Testis (tissue), 3 donors: Measurements from ENCODE around the gene DDX25. TPM values are rescaled to one million over a fixed set of nuclear protein-coding genes. Genes with fewer than 3 reads are reported as not detected.

Experiments used
- DNase-seq: peaks from one replicate; pipeline ENCODE4 v3.0.0-alpha.2; 2019
- H3K27ac ChIP-seq, 2 donors: fragments of 200-600 bp; sonication (generic); one replicate each; pipeline ENCODE4 v1.5.1; 2019
- H3K27me3 ChIP-seq: fragments of 200-600 bp; sonication (generic); one replicate; pipeline ENCODE4 v1.5.1; 2019
- H3K36me3 ChIP-seq: fragments of 200-600 bp; sonication (generic); one replicate; pipeline ENCODE4 v1.5.1; 2017; ENCODE audit warnings: low read depth; ENCODE audit errors: missing control alignments
- H3K4me1 ChIP-seq: fragments of 200-600 bp; sonication (generic); one replicate; pipeline ENCODE4 v1.5.1; 2019
- H3K4me3 ChIP-seq, 2 donors: fragments of 200-600 bp; sonication (generic); one replicate each; pipeline ENCODE4 v1.5.1; 2017 to 2019
- H3K9me3 ChIP-seq: fragments of 200-600 bp; sonication (generic); one replicate; pipeline ENCODE4 v1.5.1; 2017
- CTCF ChIP-seq, 3 experiments: fragments of 450-650 bp in 2 of 3; fragments of 200-600 bp in 1 of 3; sonication (generic) in 1 of 3; IDR thresholded peaks; one replicate each; pipeline ENCODE4 v1.5.1; 2016 to 2019; ENCODE audit warnings: antibody characterized with exemption in 3 of 3, mild to moderate bottlenecking in 2 of 3, moderate library complexity in 1 of 3
- POLR2A ChIP-seq: fragments of 450-650 bp; IDR thresholded peaks from one replicate; pipeline ENCODE4 v1.6.1; 2017; ENCODE audit warnings: antibody characterized with exemption, mild to moderate bottlenecking, moderate library complexity
- WGBS, 2 donors: methylation state at CpG; one replicate each; pipeline ENCODE4 v1.1.5; 2018; 5-methylcytosine and 5-hydroxymethylcytosine counted together
- intact Hi-C: fragments of 100-400 bp; cut with DNase I; formaldehyde crosslinking; loops from one replicate; pipeline ENCODE4 v1.15.1; 2023; ENCODE audit warnings: low total_unique reads
- polyA plus RNA-seq: library from polyadenylated mRNA; stranded (reverse); fragments of 350-450 nt; fragmentation: Illumina TruSeq; extraction: RNeasy Lipid Tissue Mini Kit (QIAGEN cat#74804); gene quantifications from one replicate; pipeline ENCODE4 v1.2.3, GENCODE V29; 2014; ENCODE audit warnings: low read depth, low replicate concordance; ENCODE audit not compliant: insufficient read depth
- total RNA-seq, 2 donors: library from RNA; depleted of rRNA; stranded (reverse); fragments of >200 nt; gene quantifications; one replicate each; pipeline ENCODE4 v1.2.3, GENCODE V29; 2016

DDX25 gene
- total and polyA plus RNA-seq, 3 donors from 2014 or later = 46.4 to 257 (median 53.8) TPM

GRCh38 chr11:125871391-125872137 lies 32.7 kb upstream of the DDX25 start:
- no peak overlapping the region for H3K4me3 ChIP-seq
- intact Hi-C loops = loop anchor here (10.0 kb wide), 1 partner anchor 247 kb away; the partner anchor contains the start of gene CHEK1
- no peak overlapping the region for H3K27ac ChIP-seq
- WGBS, 2 donors = 44 to 56% methylated on average over 10 of the region's 10 CpGs
- no peaks in the 10 kb centered on the region for H3K36me3 ChIP-seq
- H3K4me1 ChIP-seq = no peaks in the 10 kb centered on the region
- no peaks in the 10 kb centered on the region for H3K27me3 ChIP-seq
- peak; percentile 69 for DNase-seq
- no peaks in the 10 kb centered on the region for H3K9me3 ChIP-seq
- TF ChIP-seq POLR2A (no peak), CTCF (IDR thresholded peaks at IDR 0.05) (peak in 2 of 3 experiments; percentile 32 to 38)

GRCh38 chr11:125872138-125872491 lies 32.2 kb upstream of the DDX25 start:
- TF ChIP-seq CTCF (IDR thresholded peaks at IDR 0.05) = no peak
- no peak for TF ChIP-seq POLR2A
- Histone ChIP-seq H3K27me3 (no peaks in the 10 kb centered on the region), H3K36me3 (no peaks in the 10 kb centered on the region), H3K4me3 (no peak overlapping the region), H3K27ac (no peak overlapping the region), H3K9me3 (no peaks in the 10 kb centered on the region), H3K4me1 (no peaks in the 10 kb centered on the region)
- intact Hi-C loops = loop anchor here (10.0 kb wide), 1 partner anchor 247 kb away; the partner anchor contains the start of gene CHEK1
- no peak for DNase-seq

DNA sequence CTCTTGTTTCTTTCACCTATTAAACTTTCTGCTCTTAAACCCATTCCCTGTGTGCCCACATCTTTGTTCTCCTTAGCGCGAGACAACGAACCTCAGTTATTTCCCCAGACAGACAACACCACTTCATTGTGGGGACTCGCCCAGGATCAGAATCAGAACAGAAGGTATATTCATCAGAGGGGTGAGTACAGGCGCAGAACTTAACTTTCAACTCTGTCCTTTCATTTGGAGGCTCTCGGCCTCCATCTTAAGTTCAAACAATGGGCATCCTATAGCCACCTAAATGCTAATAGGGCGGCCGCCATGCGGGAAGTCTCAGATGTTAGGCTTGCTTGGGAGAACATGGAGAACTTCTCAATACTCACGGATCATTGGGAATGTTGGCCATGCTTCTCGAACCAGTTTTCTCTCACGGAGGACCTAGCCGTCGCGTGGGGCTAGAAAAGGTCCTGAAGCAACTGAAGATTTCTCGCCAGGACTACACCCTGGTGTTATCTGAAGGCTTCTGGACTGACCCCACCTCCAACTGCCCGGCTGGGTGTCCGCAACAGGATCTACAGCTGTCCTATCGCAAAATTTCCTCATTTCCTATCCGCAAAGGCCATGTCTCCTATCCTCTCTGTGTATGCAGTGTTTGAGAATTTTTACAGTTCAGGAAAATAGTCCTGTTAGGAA lies 30.3 kb upstream of the DDX25 start:
- H3K27me3 ChIP-seq = no peaks in the 10 kb centered on the region
- no peak for DNase-seq
- H3K27ac ChIP-seq = no peak overlapping the region
- H3K36me3 ChIP-seq = no peaks in the 10 kb centered on the region
- peak overlapping the region in 1 of 2 donors; percentile 24 for H3K4me3 ChIP-seq
- intact Hi-C loops = loop anchor here (10.0 kb wide), 1 partner anchor 249 kb away; the partner anchor contains the start of gene CHEK1
- H3K4me1 ChIP-seq = no peaks in the 10 kb centered on the region
- 53 to 59% methylated on average over 20 of the region's 20 CpGs for WGBS, 2 donors
- TF ChIP-seq POLR2A (no peak), CTCF (IDR thresholded peaks at IDR 0.05) (no peak)
- no peaks in the 10 kb centered on the region for H3K9me3 ChIP-seq

GRCh38 chr11:125874556-125875124 lies 29.7 kb upstream of the DDX25 start:
- no peaks in the 10 kb centered on the region for H3K36me3 ChIP-seq
- intact Hi-C loops = loop anchor here (10.0 kb wide), 1 partner anchor 250 kb away; the partner anchor contains the start of gene CHEK1
- 10 to 11% methylated on average over 8 of the region's 8 CpGs for WGBS, 2 donors
- no peaks in the 10 kb centered on the region for H3K27me3 ChIP-seq
- H3K9me3 ChIP-seq = no peaks in the 10 kb centered on the region
- DNase-seq = peak; percentile 78
- H3K4me1 ChIP-seq = no peaks in the 10 kb centered on the region
- no peak overlapping the region for H3K27ac ChIP-seq
- no peak overlapping the region for H3K4me3 ChIP-seq
- TF ChIP-seq CTCF (IDR thresholded peaks at IDR 0.05) = peak; percentile 34 to 71 (median 66)
- TF ChIP-seq POLR2A = no peak
